Caco-2 (cell line): ENCODE data around the gene APOD. TPM values are rescaled to one million over a fixed set of nuclear protein-coding genes. Genes with fewer than 3 reads are reported as not detected.

Source experiments
- BruUV-seq: library from RNA; stranded (reverse); fragments of 400-500 nt; replicated peaks from 2 replicates; lab custom pipeline; 2021; lab: Mats Ljungman, UMichigan
- CTCF ChIA-PET: fragments of 300-600 bp; sonication (Branson Sonifier 250); formaldehyde crosslinking; loops from one replicate; lab custom pipeline; 2022; ENCODE audit warnings: antibody characterized with exemption; lab: Charles Lee
- POLR2A ChIA-PET: fragments of 300-600 bp; sonication (Branson Sonifier 250); formaldehyde crosslinking; loops from one replicate; lab custom pipeline; 2022; ENCODE audit warnings: antibody characterized with exemption; lab: Charles Lee
- DNase-seq, 2 experiments: peaks; one replicate each; pipeline versions ENCODE4 v3.0.0 to v3.0.0-alpha.2; 2020 to 2022
- H3K27me3 ChIP-seq: replicated peaks from 2 replicates; pipeline ENCODE4 v1.6.0; 2011; ENCODE audit warnings: low read length; ENCODE audit not compliant: control insufficient read depth, insufficient read depth
- H3K36me3 ChIP-seq: 2 replicates; pipeline ENCODE4 v1.5.1; 2011; ENCODE audit warnings: low read length; ENCODE audit not compliant: control insufficient read depth, insufficient read depth
- H3K4me1 ChIP-seq: fragments of 250-450 bp; sonication (Bioruptor Pico); 2 replicates; pipeline ENCODE4 v1.5.1; 2020; ENCODE audit warnings: mild to moderate bottlenecking
- H3K4me3 ChIP-seq: 2 replicates; pipeline ENCODE4 v1.5.1; 2011; ENCODE audit warnings: low read depth, mild to moderate bottlenecking, control low read depth, low read length
- H3K9me3 ChIP-seq: fragments of 250-450 bp; sonication (Bioruptor Pico); 2 replicates; pipeline ENCODE4 v1.5.1; 2020; ENCODE audit warnings: mild to moderate bottlenecking, moderate library complexity
- H3K27ac Mint-ChIP-seq: one replicate; pipeline ENCODE4 v1.8.0; 2022; ENCODE audit warnings: mixed read lengths; ENCODE audit not compliant: unreplicated experiment
- H3K27me3 Mint-ChIP-seq: one replicate; pipeline ENCODE4 v1.8.0; 2022; ENCODE audit warnings: mixed read lengths; ENCODE audit not compliant: insufficient read depth, unreplicated experiment
- H3K36me3 Mint-ChIP-seq: one replicate; pipeline ENCODE4 v1.8.0; 2022; ENCODE audit warnings: mild to moderate bottlenecking, mixed read lengths; ENCODE audit not compliant: insufficient read depth, unreplicated experiment
- H3K4me1 Mint-ChIP-seq: one replicate; pipeline ENCODE4 v1.8.0; 2022; ENCODE audit warnings: low read depth, mixed read lengths; ENCODE audit not compliant: unreplicated experiment
- H3K4me3 Mint-ChIP-seq: one replicate; pipeline ENCODE4 v1.8.0; 2022; ENCODE audit warnings: mild to moderate bottlenecking, moderate library complexity, mixed read lengths; ENCODE audit not compliant: unreplicated experiment
- H3K9me3 Mint-ChIP-seq: one replicate; pipeline ENCODE4 v1.8.0; 2022; ENCODE audit warnings: mixed read lengths; ENCODE audit not compliant: unreplicated experiment
- intact Hi-C: fragments of 100-400 bp; cut with micrococcal nuclease; formaldehyde crosslinking; loops from one replicate; pipeline ENCODE4 v1.10.0; 2022; ENCODE audit not compliant: unreplicated experiment
- total RNA-seq: library from RNA; stranded (reverse); gene quantifications from 2 replicates; pipeline ENCODE4 v1.2.3, GENCODE V29; 2022
- TF ChIP-seq, protein P1 (sequence below), 2 experiments: fragments of 200-600 bp in 1 of 2; IDR thresholded peaks; 1 replicate in 1 of 2; 2 replicates in 1 of 2; pipeline versions ENCODE4 v1.5.1 to v1.8.0; 2011 to 2022; ENCODE audit warnings: antibody characterized with exemption in 1 of 2, control low read depth in 1 of 2, inconsistent platforms in 1 of 2, low read depth in 1 of 2, low read length in 1 of 2, mild to moderate bottlenecking in 1 of 2, moderate library complexity in 1 of 2; ENCODE audit not compliant: insufficient read depth in 1 of 2, severe bottlenecking in 1 of 2, unreplicated experiment in 1 of 2

Gene APOD
- total RNA-seq, 1 experiment from 2014 or later = 101 TPM

DNA sequence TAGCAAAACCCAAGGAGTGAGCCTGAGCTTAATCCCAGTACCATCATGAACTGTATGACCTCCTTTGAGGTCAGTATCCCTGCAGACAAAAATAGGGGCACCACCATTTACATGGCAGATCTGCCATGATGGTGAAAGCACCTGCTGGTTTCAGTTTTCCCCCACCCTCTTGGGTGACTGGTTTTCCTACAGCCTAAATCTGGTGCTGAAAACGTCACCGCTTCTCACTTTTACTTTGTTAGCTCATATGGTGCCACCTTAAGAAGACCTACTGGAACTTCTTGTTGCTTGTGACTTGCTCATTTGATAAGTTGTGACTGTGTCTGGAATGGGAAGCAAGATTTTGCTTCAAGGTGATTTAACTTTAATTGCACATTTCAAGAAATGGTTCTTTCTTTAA lies 45.7 kb downstream of the APOD start:
- H3K9me3 Mint-ChIP-seq = no peaks in the 10 kb centered on the region
- intact Hi-C loops = no loop called here
- no peak overlapping the region for H3K4me3 Mint-ChIP-seq
- peaks cover 9% of the 10 kb centered on the region for H3K4me1 Mint-ChIP-seq
- H3K4me1 ChIP-seq = peaks cover 24% of the 10 kb centered on the region
- H3K9me3 ChIP-seq = no peaks in the 10 kb centered on the region
- BruUV-seq = no TSS peak
- no peaks in the 10 kb centered on the region for H3K36me3 ChIP-seq
- no peaks in the 10 kb centered on the region for H3K27me3 ChIP-seq
- no peak overlapping the region for H3K27ac Mint-ChIP-seq
- H3K4me3 ChIP-seq = no peak overlapping the region
- CTCF ChIA-PET = interaction anchor here (0.8 kb wide), 1 partner anchor 267 kb away, joined by 4 read pairs; the partner anchor contains the start of gene XXYLT1
- H3K36me3 Mint-ChIP-seq = peaks cover 42% of the 10 kb centered on the region
- no peak for DNase-seq
- no peaks in the 10 kb centered on the region for H3K27me3 Mint-ChIP-seq
- POLR2A ChIA-PET = no interaction called here
- TF ChIP-seq, protein P1, sequence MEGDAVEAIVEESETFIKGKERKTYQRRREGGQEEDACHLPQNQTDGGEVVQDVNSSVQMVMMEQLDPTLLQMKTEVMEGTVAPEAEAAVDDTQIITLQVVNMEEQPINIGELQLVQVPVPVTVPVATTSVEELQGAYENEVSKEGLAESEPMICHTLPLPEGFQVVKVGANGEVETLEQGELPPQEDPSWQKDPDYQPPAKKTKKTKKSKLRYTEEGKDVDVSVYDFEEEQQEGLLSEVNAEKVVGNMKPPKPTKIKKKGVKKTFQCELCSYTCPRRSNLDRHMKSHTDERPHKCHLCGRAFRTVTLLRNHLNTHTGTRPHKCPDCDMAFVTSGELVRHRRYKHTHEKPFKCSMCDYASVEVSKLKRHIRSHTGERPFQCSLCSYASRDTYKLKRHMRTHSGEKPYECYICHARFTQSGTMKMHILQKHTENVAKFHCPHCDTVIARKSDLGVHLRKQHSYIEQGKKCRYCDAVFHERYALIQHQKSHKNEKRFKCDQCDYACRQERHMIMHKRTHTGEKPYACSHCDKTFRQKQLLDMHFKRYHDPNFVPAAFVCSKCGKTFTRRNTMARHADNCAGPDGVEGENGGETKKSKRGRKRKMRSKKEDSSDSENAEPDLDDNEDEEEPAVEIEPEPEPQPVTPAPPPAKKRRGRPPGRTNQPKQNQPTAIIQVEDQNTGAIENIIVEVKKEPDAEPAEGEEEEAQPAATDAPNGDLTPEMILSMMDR (IDR thresholded peaks at IDR 0.05; ENCODE audit: insufficient read depth in 1 of 2, low read depth in 1 of 2, low read length in 1 of 2, severe bottlenecking in 1 of 2, unreplicated experiment in 1 of 2) = no peak

DNA sequence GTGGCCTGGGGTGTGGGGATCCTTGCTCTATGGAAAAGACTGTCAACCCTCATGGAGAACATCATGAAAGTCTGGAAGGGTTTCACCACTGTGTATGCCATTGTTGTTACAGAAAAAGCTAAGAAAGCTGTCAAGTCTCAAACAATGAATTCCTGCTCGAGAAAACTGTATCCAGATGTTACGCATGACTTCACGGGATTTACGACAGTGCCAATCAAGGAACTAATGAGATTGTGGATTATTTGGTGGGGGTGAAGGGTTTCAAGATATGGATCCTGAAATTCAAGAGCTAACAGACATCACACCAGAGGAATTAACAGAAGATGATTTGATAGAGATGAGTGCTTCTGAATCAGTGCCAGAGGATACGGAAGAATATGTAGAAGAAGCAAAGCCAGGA lies 48.4 kb downstream of the APOD start:
- POLR2A ChIA-PET = no interaction called here
- Histone ChIP-seq H3K36me3 (no peaks in the 10 kb centered on the region), H3K9me3 (no peaks in the 10 kb centered on the region), H3K4me1 (peaks cover 22% of the 10 kb centered on the region), H3K4me3 (no peak overlapping the region), H3K27me3 (no peaks in the 10 kb centered on the region)
- H3K9me3 Mint-ChIP-seq = no peaks in the 10 kb centered on the region
- peaks cover 52% of the 10 kb centered on the region for H3K36me3 Mint-ChIP-seq
- DNase-seq = no peak
- H3K27ac Mint-ChIP-seq = no peak overlapping the region
- CTCF ChIA-PET = no interaction called here
- H3K27me3 Mint-ChIP-seq = no peaks in the 10 kb centered on the region
- TF ChIP-seq, protein P1 (IDR thresholded peaks at IDR 0.05; ENCODE audit: insufficient read depth in 1 of 2, low read depth in 1 of 2, low read length in 1 of 2, severe bottlenecking in 1 of 2, unreplicated experiment in 1 of 2) = no peak
- H3K4me3 Mint-ChIP-seq = no peak overlapping the region
- intact Hi-C loops = no loop called here
- H3K4me1 Mint-ChIP-seq = peaks cover 9% of the 10 kb centered on the region
- no TSS peak for BruUV-seq

DNA sequence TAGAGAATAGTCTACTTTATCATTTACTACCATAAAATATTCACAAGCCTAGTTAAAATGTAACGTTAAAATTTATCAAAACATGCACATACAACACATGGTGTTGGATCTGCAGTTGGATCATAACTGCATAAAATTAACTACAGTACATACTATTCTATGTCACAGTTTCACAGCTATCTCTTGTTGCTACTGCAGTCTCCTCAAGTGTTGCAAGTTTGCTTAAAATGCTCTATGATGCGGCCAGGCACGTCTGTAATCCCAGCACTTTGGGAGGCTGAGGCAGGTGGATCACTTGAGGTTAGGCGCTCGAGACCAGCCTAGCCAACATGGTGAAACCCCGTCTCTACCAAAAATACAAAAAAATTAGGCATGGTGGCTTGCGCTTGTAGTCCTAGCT lies 50.9 kb downstream of the APOD start:
- intact Hi-C loops = no loop called here
- no peak for DNase-seq
- CTCF ChIA-PET = no interaction called here
- peaks cover 9% of the 10 kb centered on the region for H3K4me1 Mint-ChIP-seq
- H3K4me3 Mint-ChIP-seq = no peak overlapping the region
- no peaks in the 10 kb centered on the region for H3K27me3 ChIP-seq
- H3K27me3 Mint-ChIP-seq = no peaks in the 10 kb centered on the region
- H3K36me3 ChIP-seq = no peaks in the 10 kb centered on the region
- H3K4me1 ChIP-seq = peaks cover 2% of the 10 kb centered on the region
- no peaks in the 10 kb centered on the region for H3K9me3 Mint-ChIP-seq
- no peak overlapping the region for H3K4me3 ChIP-seq
- POLR2A ChIA-PET = no interaction called here
- TF ChIP-seq, protein P1 (IDR thresholded peaks at IDR 0.05; ENCODE audit: insufficient read depth in 1 of 2, low read depth in 1 of 2, low read length in 1 of 2, severe bottlenecking in 1 of 2, unreplicated experiment in 1 of 2) = no peak
- BruUV-seq = no TSS peak
- H3K9me3 ChIP-seq = no peaks in the 10 kb centered on the region
- peaks cover 63% of the 10 kb centered on the region for H3K36me3 Mint-ChIP-seq
- H3K27ac Mint-ChIP-seq = no peak overlapping the region
